NCI-H2107 (cell line): Measurements from ENCODE around the gene SLC15A4.
"Not testable (repeated sequence)": the region's sequence is repeated elsewhere in the genome, so short reads cannot be mapped to it uniquely, and the experiment has no call there.

Source experiments
- DNase-seq: peaks from one replicate; lab custom pipeline; 2025; lab: John Stamatoyannopoulos, UW

Gene SLC15A4

GRCh38 chr12:128823916-128824839 lies at the start of gene SLC15A4:
SLC15A4 (minus strand) TSS chr12:128823958; CDS start chr12:128823943, 15 bp downstream.
- peak; percentile 96 for DNase-seq

GRCh38 chr12:128872303-128872702 lies 48.5 kb upstream of the SLC15A4 start:
- DNase-seq = no peak

GRCh38 chr12:128871516-128871892 lies 47.7 kb upstream of the SLC15A4 start:
- DNase-seq = no peak

GRCh38 chr12:128867466-128867865 lies 43.7 kb upstream of the SLC15A4 start:
- no peak for DNase-seq

GRCh38 chr12:128864516-128865186 lies 40.9 kb upstream of the SLC15A4 start:
- DNase-seq = no peak

GRCh38 chr12:128863957-128864356 lies 40.2 kb upstream of the SLC15A4 start:
- no peak for DNase-seq

- no peak for DNase-seq
Observed at GRCh38 chr12:128861226-128862016, 37.7 kb upstream of the SLC15A4 start.

GRCh38 chr12:128859311-128859710 lies 35.6 kb upstream of the SLC15A4 start:
- DNase-seq = no peak

- no peak for DNase-seq
Observed at GRCh38 chr12:128857133-128857763, 33.5 kb upstream of the SLC15A4 start.

- no peak for DNase-seq
Observed at GRCh38 chr12:128856791-128857078, 33.0 kb upstream of the SLC15A4 start.

GRCh38 chr12:128856035-128856790 lies 32.5 kb upstream of the SLC15A4 start:
- DNase-seq = no peak

GRCh38 chr12:128853600-128854197 lies 29.9 kb upstream of the SLC15A4 start:
- no peak for DNase-seq

GRCh38 chr12:128852885-128853599 lies 29.3 kb upstream of the SLC15A4 start, which contains the start of gene GLT1D1:
GLT1D1 (plus strand) TSS chr12:128853478; CDS start chr12:128853582, 104 bp downstream.
- no peak for DNase-seq

- no peak for DNase-seq
Observed at GRCh38 chr12:128852026-128852698, 28.4 kb upstream of the SLC15A4 start.

- not testable (repeated sequence) for DNase-seq
Observed at GRCh38 chr12:128851429-128851828, 27.7 kb upstream of the SLC15A4 start.

- no peak for DNase-seq
Observed at GRCh38 chr12:128850400-128850799, 26.6 kb upstream of the SLC15A4 start.

- not testable (repeated sequence) for DNase-seq
Observed at GRCh38 chr12:128849806-128850205, 26.0 kb upstream of the SLC15A4 start.

GRCh38 chr12:128848371-128848770 lies 24.6 kb upstream of the SLC15A4 start:
- DNase-seq = no peak

GRCh38 chr12:128846671-128847070 lies 22.9 kb upstream of the SLC15A4 start:
- DNase-seq = not testable (repeated sequence)
